GM12878 (cell line): ENCODE measurements around the gene IL1B. TPM values are rescaled to one million over a fixed set of nuclear protein-coding genes. Genes with fewer than 3 reads are reported as not detected.
A peak's percentile ranks its signal among the peaks of the same experiment; 100 is the strongest.

Experiments used
- CHD2 ChIP-seq: IDR thresholded peaks from 2 replicates; pipeline ENCODE4 v1.6.1; 2011; ENCODE audit warnings: low read depth, low read length, improper control_type of control experiment, borderline replicate concordance
- FOXK2 ChIP-seq: fragments of 450-650 bp; IDR thresholded peaks from 2 replicates; pipeline ENCODE4 v1.6.1; 2017; ENCODE audit warnings: mild to moderate bottlenecking, moderate library complexity
- HDGF ChIP-seq: fragments of 450-650 bp; IDR thresholded peaks from 2 replicates; pipeline ENCODE4 v1.6.1; 2016; ENCODE audit warnings: antibody characterized with exemption
- MEF2A ChIP-seq: IDR thresholded peaks from 2 replicates; pipeline ENCODE4 v1.6.1; 2011; ENCODE audit warnings: low read depth, mild to moderate bottlenecking, low read length, moderate library complexity; ENCODE audit not compliant: insufficient read depth
- NFYA ChIP-seq: IDR thresholded peaks from 2 replicates; pipeline ENCODE4 v1.6.1; 2011; ENCODE audit warnings: low read depth, mild to moderate bottlenecking, low read length, improper control_type of control experiment, borderline replicate concordance
- PML ChIP-seq: IDR thresholded peaks from 2 replicates; pipeline ENCODE4 v1.6.1; 2012; ENCODE audit warnings: low read length, inconsistent platforms
- TCF7 ChIP-seq: IDR thresholded peaks from 2 replicates; pipeline ENCODE4 v1.6.1; 2014; ENCODE audit warnings: antibody characterized with exemption, borderline replicate concordance
- ZNF622 ChIP-seq: fragments of 450-650 bp; IDR thresholded peaks from 2 replicates; pipeline ENCODE4 v1.6.1; 2017; ENCODE audit warnings: mild to moderate bottlenecking, inconsistent platforms
- polyA plus RNA-seq, 11 experiments: library from polyadenylated mRNA; depleted of rRNA in 4 of 11; unstranded in 6 of 11; stranded (reverse) in 5 of 11; fragments of >200 nt; fragmentation: Nextera tagmentation in 4 of 11; fragmentation: Illumina TruSeq in 1 of 11; extraction: Ambion mirVana in 4 of 11; extraction: Trizol in 1 of 11; gene quantifications; 1 replicate in 1 of 11; 2 replicates in 10 of 11; pipeline versions ENCODE4 v1.2.1 to v1.2.3, GENCODE V29; 2011 to 2016; ENCODE audit warnings: inconsistent platforms in 2 of 11, missing spikeins in 2 of 11, low read depth in 1 of 11
- total RNA-seq, 4 experiments: library from RNA; depleted of rRNA in 3 of 4; stranded (reverse); fragments of >200 nt in 3 of 4; fragmentation: Illumina TruSeq in 1 of 4; extraction: Trizol in 1 of 4; gene quantifications; 2 replicates each; pipeline versions ENCODE4 v1.2.1 to v1.2.3, GENCODE V29; 2013 to 2021
- TF ChIP-seq, protein P1 (sequence below): IDR thresholded peaks from 2 replicates; pipeline ENCODE4 v1.6.1; 2011; ENCODE audit warnings: mild to moderate bottlenecking, low read depth, low read length, moderate library complexity; ENCODE audit not compliant: insufficient replicate concordance
- TF ChIP-seq, protein P2 (sequence below): IDR thresholded peaks from 2 replicates; pipeline ENCODE4 v1.6.1; 2012; ENCODE audit warnings: low read depth, low read length, improper control_type of control experiment
- TF ChIP-seq, protein P3 (sequence below): fragments of 450-650 bp; IDR thresholded peaks from 2 replicates; pipeline ENCODE4 v1.6.1; 2017; ENCODE audit warnings: borderline replicate concordance
- TF ChIP-seq, protein P4 (sequence below): fragments of 450-650 bp; IDR thresholded peaks from 2 replicates; pipeline ENCODE4 v1.6.1; 2017; ENCODE audit warnings: mild to moderate bottlenecking, moderate library complexity
- TF ChIP-seq, protein P5 (sequence below): fragments of 150-350 bp; IDR thresholded peaks from 2 replicates; pipeline ENCODE4 v1.6.1; 2016; ENCODE audit warnings: low read depth, low read length
- TF ChIP-seq, protein P6 (sequence below): fragments of 450-650 bp; IDR thresholded peaks from 2 replicates; pipeline ENCODE4 v1.6.1; 2016; ENCODE audit warnings: mild to moderate bottlenecking
- TF ChIP-seq, protein P7 (sequence below): fragments of 450-650 bp; formaldehyde crosslinking; IDR thresholded peaks from 2 replicates; pipeline ENCODE4 v1.4.0; 2022; ENCODE audit warnings: mild to moderate bottlenecking, moderate library complexity

IL1B gene
- total and polyA plus RNA-seq, 10 of the 15 experiments (the other 5 are each of a cell fraction or from before 2014, with no cell fraction given), result 0.20 to 1.6 (median 0.84) TPM

DNA sequence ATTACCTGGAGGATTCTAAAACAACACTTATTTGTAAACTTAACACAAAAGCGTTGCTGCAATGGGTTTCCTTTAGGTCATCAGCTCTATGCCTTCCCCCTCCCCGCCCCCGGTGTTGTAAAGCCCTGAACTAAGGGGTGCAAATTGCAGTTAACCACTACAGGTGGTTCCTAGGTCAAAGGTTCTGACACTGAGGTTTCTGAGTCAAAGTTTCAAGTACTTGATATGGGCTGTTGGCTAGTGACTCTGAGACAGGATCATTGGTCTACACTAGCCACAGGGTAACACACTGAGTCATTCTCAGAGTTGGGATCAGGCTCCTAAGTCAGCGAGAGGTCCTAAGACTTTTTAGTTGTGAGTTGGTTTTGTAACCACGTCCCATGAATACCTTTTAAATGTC lies 15.4 kb downstream of the IL1B start (continued):
- TF ChIP-seq, protein P1, sequence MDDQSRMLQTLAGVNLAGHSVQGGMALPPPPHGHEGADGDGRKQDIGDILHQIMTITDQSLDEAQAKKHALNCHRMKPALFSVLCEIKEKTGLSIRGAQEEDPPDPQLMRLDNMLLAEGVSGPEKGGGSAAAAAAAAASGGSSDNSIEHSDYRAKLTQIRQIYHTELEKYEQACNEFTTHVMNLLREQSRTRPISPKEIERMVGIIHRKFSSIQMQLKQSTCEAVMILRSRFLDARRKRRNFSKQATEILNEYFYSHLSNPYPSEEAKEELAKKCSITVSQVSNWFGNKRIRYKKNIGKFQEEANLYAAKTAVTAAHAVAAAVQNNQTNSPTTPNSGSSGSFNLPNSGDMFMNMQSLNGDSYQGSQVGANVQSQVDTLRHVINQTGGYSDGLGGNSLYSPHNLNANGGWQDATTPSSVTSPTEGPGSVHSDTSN, result no peak
- no peak for TF ChIP-seq TCF7
- TF ChIP-seq CHD2, result no peak
- peak; percentile 57; the same call in 1 of the 2 replicates for TF ChIP-seq PML
- TF ChIP-seq, protein P2, sequence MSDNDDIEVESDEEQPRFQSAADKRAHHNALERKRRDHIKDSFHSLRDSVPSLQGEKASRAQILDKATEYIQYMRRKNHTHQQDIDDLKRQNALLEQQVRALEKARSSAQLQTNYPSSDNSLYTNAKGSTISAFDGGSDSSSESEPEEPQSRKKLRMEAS, result no peak
- TF ChIP-seq, protein P3, sequence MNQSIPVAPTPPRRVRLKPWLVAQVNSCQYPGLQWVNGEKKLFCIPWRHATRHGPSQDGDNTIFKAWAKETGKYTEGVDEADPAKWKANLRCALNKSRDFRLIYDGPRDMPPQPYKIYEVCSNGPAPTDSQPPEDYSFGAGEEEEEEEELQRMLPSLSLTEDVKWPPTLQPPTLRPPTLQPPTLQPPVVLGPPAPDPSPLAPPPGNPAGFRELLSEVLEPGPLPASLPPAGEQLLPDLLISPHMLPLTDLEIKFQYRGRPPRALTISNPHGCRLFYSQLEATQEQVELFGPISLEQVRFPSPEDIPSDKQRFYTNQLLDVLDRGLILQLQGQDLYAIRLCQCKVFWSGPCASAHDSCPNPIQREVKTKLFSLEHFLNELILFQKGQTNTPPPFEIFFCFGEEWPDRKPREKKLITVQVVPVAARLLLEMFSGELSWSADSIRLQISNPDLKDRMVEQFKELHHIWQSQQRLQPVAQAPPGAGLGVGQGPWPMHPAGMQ, result no peak
- TF ChIP-seq, protein P4, sequence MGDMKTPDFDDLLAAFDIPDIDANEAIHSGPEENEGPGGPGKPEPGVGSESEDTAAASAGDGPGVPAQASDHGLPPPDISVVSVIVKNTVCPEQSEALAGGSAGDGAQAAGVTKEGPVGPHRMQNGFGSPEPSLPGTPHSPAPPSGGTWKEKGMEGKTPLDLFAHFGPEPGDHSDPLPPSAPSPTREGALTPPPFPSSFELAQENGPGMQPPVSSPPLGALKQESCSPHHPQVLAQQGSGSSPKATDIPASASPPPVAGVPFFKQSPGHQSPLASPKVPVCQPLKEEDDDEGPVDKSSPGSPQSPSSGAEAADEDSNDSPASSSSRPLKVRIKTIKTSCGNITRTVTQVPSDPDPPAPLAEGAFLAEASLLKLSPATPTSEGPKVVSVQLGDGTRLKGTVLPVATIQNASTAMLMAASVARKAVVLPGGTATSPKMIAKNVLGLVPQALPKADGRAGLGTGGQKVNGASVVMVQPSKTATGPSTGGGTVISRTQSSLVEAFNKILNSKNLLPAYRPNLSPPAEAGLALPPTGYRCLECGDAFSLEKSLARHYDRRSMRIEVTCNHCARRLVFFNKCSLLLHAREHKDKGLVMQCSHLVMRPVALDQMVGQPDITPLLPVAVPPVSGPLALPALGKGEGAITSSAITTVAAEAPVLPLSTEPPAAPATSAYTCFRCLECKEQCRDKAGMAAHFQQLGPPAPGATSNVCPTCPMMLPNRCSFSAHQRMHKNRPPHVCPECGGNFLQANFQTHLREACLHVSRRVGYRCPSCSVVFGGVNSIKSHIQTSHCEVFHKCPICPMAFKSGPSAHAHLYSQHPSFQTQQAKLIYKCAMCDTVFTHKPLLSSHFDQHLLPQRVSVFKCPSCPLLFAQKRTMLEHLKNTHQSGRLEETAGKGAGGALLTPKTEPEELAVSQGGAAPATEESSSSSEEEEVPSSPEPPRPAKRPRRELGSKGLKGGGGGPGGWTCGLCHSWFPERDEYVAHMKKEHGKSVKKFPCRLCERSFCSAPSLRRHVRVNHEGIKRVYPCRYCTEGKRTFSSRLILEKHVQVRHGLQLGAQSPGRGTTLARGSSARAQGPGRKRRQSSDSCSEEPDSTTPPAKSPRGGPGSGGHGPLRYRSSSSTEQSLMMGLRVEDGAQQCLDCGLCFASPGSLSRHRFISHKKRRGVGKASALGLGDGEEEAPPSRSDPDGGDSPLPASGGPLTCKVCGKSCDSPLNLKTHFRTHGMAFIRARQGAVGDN, result no peak
- no peak for TF ChIP-seq HDGF
- TF ChIP-seq, protein P5, sequence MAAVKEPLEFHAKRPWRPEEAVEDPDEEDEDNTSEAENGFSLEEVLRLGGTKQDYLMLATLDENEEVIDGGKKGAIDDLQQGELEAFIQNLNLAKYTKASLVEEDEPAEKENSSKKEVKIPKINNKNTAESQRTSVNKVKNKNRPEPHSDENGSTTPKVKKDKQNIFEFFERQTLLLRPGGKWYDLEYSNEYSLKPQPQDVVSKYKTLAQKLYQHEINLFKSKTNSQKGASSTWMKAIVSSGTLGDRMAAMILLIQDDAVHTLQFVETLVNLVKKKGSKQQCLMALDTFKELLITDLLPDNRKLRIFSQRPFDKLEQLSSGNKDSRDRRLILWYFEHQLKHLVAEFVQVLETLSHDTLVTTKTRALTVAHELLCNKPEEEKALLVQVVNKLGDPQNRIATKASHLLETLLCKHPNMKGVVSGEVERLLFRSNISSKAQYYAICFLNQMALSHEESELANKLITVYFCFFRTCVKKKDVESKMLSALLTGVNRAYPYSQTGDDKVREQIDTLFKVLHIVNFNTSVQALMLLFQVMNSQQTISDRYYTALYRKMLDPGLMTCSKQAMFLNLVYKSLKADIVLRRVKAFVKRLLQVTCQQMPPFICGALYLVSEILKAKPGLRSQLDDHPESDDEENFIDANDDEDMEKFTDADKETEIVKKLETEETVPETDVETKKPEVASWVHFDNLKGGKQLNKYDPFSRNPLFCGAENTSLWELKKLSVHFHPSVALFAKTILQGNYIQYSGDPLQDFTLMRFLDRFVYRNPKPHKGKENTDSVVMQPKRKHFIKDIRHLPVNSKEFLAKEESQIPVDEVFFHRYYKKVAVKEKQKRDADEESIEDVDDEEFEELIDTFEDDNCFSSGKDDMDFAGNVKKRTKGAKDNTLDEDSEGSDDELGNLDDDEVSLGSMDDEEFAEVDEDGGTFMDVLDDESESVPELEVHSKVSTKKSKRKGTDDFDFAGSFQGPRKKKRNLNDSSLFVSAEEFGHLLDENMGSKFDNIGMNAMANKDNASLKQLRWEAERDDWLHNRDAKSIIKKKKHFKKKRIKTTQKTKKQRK, result no peak
- TF ChIP-seq, protein P6, sequence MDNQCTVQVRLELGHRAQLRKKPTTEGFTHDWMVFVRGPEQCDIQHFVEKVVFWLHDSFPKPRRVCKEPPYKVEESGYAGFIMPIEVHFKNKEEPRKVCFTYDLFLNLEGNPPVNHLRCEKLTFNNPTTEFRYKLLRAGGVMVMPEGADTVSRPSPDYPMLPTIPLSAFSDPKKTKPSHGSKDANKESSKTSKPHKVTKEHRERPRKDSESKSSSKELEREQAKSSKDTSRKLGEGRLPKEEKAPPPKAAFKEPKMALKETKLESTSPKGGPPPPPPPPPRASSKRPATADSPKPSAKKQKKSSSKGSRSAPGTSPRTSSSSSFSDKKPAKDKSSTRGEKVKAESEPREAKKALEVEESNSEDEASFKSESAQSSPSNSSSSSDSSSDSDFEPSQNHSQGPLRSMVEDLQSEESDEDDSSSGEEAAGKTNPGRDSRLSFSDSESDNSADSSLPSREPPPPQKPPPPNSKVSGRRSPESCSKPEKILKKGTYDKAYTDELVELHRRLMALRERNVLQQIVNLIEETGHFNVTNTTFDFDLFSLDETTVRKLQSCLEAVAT, result peak; percentile 74; the same call in 1 of the 2 replicates
- no peak for TF ChIP-seq ZNF622
- no peak for TF ChIP-seq NFYA
- 0 out of 2 replicates have a peak, but pooled peaks have one; percentile 28 for TF ChIP-seq MEF2A
- TF ChIP-seq, protein P7, sequence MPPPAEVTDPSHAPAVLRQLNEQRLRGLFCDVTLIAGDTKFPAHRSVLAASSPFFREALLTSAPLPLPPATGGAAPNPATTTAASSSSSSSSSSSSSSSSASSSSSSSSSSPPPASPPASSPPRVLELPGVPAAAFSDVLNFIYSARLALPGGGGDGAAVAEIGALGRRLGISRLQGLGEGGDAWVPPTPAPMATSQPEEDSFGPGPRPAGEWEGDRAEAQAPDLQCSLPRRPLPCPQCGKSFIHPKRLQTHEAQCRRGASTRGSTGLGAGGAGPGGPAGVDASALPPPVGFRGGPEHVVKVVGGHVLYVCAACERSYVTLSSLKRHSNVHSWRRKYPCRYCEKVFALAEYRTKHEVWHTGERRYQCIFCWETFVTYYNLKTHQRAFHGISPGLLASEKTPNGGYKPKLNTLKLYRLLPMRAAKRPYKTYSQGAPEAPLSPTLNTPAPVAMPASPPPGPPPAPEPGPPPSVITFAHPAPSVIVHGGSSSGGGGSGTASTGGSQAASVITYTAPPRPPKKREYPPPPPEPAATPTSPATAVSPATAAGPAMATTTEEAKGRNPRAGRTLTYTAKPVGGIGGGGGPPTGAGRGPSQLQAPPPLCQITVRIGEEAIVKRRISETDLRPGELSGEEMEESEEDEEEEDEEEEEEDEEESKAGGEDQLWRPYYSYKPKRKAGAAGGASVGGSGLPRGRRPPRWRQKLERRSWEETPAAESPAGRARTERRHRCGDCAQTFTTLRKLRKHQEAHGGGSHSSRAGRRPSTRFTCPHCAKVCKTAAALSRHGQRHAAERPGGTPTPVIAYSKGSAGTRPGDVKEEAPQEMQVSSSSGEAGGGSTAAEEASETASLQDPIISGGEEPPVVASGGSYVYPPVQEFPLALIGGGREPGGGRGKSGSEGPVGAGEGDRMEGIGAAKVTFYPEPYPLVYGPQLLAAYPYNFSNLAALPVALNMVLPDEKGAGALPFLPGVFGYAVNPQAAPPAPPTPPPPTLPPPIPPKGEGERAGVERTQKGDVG (CRISPR knock-in tag), result no peak
- no peak for TF ChIP-seq FOXK2
